ENCODE measurements around the gene C22orf15.
A peak's percentile ranks its signal among the peaks of the same experiment; 100 is the strongest.

The C22orf15 gene

DNA sequence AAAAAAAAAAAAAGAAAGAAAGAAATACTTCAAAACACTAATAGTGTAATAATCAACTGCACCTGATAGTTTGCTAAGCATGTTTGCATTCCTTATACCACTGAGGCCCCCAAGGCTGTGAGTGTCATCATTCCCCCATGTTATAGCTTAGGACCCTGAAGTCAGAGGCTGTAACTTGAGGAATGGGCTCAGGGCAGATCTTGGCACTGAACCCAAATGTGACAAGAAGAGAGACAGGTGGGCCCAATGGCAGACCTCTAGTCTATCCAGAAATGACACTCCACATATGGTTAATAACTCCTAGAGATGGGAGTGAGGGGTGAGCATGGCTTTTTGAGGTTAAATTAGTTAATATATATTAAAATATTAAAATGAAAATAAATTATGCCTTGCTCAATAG, 25.1 kb upstream of the C22orf15 start:
- H3K9me3 Mint-ChIP-seq, result no peaks in the 10 kb centered on the region
- H3K27me3 Mint-ChIP-seq (ENCODE audit: low read depth, poor library complexity), result peaks cover 6% of the 10 kb centered on the region
- no peak overlapping the region for H3K4me3 Mint-ChIP-seq
- H3K36me3 Mint-ChIP-seq (ENCODE audit: low read depth), result peaks cover 9% of the 10 kb centered on the region
- TF ChIP-seq, protein P1, sequence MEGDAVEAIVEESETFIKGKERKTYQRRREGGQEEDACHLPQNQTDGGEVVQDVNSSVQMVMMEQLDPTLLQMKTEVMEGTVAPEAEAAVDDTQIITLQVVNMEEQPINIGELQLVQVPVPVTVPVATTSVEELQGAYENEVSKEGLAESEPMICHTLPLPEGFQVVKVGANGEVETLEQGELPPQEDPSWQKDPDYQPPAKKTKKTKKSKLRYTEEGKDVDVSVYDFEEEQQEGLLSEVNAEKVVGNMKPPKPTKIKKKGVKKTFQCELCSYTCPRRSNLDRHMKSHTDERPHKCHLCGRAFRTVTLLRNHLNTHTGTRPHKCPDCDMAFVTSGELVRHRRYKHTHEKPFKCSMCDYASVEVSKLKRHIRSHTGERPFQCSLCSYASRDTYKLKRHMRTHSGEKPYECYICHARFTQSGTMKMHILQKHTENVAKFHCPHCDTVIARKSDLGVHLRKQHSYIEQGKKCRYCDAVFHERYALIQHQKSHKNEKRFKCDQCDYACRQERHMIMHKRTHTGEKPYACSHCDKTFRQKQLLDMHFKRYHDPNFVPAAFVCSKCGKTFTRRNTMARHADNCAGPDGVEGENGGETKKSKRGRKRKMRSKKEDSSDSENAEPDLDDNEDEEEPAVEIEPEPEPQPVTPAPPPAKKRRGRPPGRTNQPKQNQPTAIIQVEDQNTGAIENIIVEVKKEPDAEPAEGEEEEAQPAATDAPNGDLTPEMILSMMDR (IDR thresholded peaks at IDR 0.05), result no peak
- no peak overlapping the region for H3K27ac Mint-ChIP-seq
- no peaks in the 10 kb centered on the region for H3K4me1 Mint-ChIP-seq
- no peak for DNase-seq

DNA sequence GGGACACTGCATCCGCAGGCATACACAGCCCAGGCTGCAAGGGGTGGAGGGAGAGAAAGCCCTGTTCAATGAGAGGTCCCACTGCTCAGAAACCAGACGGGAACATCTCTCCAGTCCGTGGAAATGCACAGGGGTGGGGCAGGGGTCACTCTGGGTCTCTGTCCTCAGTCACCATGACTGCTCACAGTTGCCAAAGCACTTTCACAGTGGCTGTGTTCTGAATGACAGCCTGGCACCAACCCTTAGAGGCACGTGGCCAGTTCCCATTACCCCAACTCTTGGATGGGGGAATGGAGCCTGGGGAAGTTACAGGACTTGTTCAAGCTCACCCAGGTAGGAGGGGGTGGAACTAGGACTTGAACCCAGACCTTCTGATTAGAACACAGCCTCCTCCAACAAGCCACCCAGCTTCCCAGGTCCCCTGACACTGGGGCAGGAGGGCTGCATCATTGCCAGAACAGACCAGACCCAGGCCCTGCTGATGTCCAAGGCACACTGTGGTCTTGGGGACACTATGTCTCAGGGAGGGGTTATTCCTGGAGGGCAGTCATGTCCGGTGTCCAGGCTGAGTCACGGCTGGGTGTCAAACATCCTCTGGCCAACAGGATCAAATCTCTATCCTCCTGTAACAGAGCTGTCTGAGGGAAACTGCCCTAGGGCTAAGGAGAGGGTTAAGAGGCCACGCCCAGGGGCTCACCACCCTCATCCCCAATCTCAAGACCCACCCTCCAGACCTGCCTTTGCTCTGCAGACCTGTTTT, 20.1 kb upstream of the C22orf15 start:
- no peaks in the 10 kb centered on the region for H3K9me3 Mint-ChIP-seq
- peaks cover 47% of the 10 kb centered on the region for H3K36me3 Mint-ChIP-seq (ENCODE audit: low read depth)
- TF ChIP-seq, protein P1 (IDR thresholded peaks at IDR 0.05), result no peak
- no peak overlapping the region for H3K27ac Mint-ChIP-seq
- peaks cover 3% of the 10 kb centered on the region for H3K27me3 Mint-ChIP-seq (ENCODE audit: low read depth, poor library complexity)
- H3K4me1 Mint-ChIP-seq, result no peaks in the 10 kb centered on the region
- no peak for DNase-seq
- H3K4me3 Mint-ChIP-seq, result no peak overlapping the region

DNA sequence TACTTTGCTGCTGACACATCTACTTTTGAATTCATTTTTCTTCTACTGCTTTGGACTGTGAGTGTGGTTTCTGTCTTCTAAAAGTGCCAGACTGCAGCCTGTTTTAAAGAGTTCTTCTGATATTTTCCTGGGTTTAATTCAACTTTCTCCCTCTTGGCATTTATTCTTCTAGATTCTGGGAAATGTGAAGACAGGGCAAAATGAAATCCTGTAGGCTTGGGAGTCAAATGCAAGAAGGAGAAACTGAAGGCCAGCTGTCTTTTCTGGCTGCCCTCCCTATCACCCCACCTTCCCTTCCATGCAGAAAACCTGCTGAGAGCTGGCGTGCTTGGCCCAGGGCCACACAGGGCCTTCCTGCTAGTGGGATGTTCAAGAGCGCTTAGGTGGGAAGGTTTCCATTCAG, 19.5 kb upstream of the C22orf15 start:
- H3K36me3 Mint-ChIP-seq (ENCODE audit: low read depth), result peaks cover 47% of the 10 kb centered on the region

DNA sequence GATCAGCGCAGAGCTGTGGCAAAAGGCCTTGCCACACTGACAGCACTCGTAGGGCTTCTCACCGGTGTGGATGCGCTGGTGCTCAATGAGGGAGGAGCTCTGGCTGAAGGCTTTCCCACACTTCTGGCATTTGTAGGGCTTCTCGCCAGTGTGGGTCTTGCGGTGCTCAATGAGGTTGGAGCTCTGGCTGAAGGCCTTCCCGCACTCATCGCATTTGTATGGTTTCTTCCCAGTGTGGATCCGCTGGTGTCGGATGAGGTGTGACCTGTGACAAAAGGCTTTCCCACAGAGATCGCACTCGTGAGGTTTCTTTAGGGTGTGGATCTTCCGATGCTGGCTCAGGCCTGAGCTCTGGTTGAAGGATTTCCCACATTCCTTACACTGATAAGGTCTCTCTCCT, 18.8 kb upstream of the C22orf15 start:
- no peak for DNase-seq
- H3K4me1 Mint-ChIP-seq, result no peaks in the 10 kb centered on the region
- no peak overlapping the region for H3K4me3 Mint-ChIP-seq
- H3K27me3 Mint-ChIP-seq (ENCODE audit: low read depth, poor library complexity), result peaks cover 3% of the 10 kb centered on the region
- TF ChIP-seq, protein P1 (IDR thresholded peaks at IDR 0.05), result no peak
- peak overlapping the region; percentile 54 for H3K27ac Mint-ChIP-seq
- peaks cover 43% of the 10 kb centered on the region for H3K36me3 Mint-ChIP-seq (ENCODE audit: low read depth)
- no peaks in the 10 kb centered on the region for H3K9me3 Mint-ChIP-seq

More for the DNA sequence above, 19.5 kb upstream of the C22orf15 start:
- no peak for DNase-seq
- Mint-ChIP-seq H3K4me3 (no peak overlapping the region), H3K4me1 (no peaks in the 10 kb centered on the region), H3K27me3 (ENCODE audit: low read depth, poor library complexity) (peaks cover 3% of the 10 kb centered on the region), H3K9me3 (no peaks in the 10 kb centered on the region), H3K27ac (no peak overlapping the region)
- TF ChIP-seq, protein P1 (IDR thresholded peaks at IDR 0.05), result no peak

DNA sequence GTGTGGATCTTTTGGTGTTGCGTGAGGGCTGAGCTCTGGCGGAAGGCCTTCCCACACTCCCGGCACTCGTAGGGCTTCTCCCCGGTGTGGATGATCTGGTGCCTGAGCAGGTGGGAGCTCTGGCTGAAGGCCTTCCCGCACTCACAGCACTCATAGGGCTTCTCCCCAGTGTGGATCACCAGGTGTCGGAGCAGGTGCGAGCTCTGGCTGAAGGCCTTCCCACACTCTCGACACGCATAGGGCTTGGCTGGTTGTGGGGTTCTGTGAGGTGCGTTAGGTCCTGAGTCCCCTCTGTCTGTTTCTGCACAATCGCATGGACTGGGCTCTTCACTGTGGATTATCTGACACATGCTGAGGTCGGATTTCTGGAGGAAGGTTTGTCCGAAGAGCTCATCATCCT, 18.3 kb upstream of the C22orf15 start:
- H3K4me3 Mint-ChIP-seq, result no peak overlapping the region
- H3K27ac Mint-ChIP-seq, result peak overlapping the region; percentile 79
- no peak for DNase-seq
- no peaks in the 10 kb centered on the region for H3K9me3 Mint-ChIP-seq
- H3K4me1 Mint-ChIP-seq, result peaks cover 1% of the 10 kb centered on the region
- peaks cover 1% of the 10 kb centered on the region for H3K27me3 Mint-ChIP-seq (ENCODE audit: low read depth, poor library complexity)
- H3K36me3 Mint-ChIP-seq (ENCODE audit: low read depth), result peaks cover 43% of the 10 kb centered on the region
- TF ChIP-seq, protein P1 (IDR thresholded peaks at IDR 0.05), result no peak

DNA sequence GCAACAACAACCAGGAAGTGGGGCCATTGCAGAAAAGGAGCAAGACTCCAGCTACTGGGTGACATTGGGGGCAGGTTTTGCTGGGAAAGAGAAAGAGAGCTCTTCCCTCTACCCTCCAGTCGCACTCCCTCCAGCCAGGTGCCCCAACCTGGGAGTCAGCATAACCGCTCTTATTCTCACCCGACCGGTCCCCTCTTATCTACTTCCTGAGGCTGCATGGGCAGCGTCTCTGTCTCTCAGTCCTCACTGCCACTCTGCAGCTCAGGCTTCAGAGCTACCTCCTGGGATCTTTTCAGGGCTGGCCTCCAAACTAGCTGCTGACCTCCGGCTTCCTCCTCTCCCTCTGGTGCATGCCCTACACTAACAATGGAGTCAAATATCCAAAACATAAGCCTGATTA, 17.0 kb upstream of the C22orf15 start:
- H3K4me3 Mint-ChIP-seq, result no peak overlapping the region
- peaks cover 14% of the 10 kb centered on the region for H3K4me1 Mint-ChIP-seq
- no peak for DNase-seq
- H3K27me3 Mint-ChIP-seq (ENCODE audit: low read depth, poor library complexity), result no peaks in the 10 kb centered on the region
- no peak overlapping the region for H3K27ac Mint-ChIP-seq
- peaks cover 47% of the 10 kb centered on the region for H3K36me3 Mint-ChIP-seq (ENCODE audit: low read depth)
- H3K9me3 Mint-ChIP-seq, result no peaks in the 10 kb centered on the region
- TF ChIP-seq, protein P1 (IDR thresholded peaks at IDR 0.05), result no peak
